HG02610 (cell line): ENCODE results near the gene PARVG.
A peak's percentile ranks its signal among the peaks of the same experiment; 100 is the strongest.

Source experiments
- ATAC-seq: cut with Tn5 transposase; IDR thresholded peaks from one replicate; pipeline ENCODE4 v1.9.1; 2021; ENCODE audit warnings: mild to moderate bottlenecking, moderate library complexity; ENCODE audit not compliant: unreplicated experiment

The PARVG gene

GRCh38 chr22:44179196-44179988 is 1.3 kb upstream of the PARVG start:
- no peak for ATAC-seq

GRCh38 chr22:44179989-44180705 is 578 bp upstream of the PARVG start:
- no peak for ATAC-seq

- no peak for ATAC-seq
Measured at GRCh38 chr22:44181033-44181911, 547 bp downstream of the PARVG start.

GRCh38 chr22:44181912-44182587 is 1.3 kb downstream of the PARVG start:
- ATAC-seq, result no peak

- peak; percentile 34 for ATAC-seq
Measured at GRCh38 chr22:44182588-44183286, 2.0 kb downstream of the PARVG start.

- ATAC-seq, result no peak
Measured at GRCh38 chr22:44183287-44183588, 2.5 kb downstream of the PARVG start.

GRCh38 chr22:44184006-44184405 is 3.3 kb downstream of the PARVG start:
- no peak for ATAC-seq

GRCh38 chr22:44185237-44186120 is 4.8 kb downstream of the PARVG start:
- ATAC-seq, result no peak

GRCh38 chr22:44186121-44186510 is 5.4 kb downstream of the PARVG start:
- ATAC-seq, result no peak

GRCh38 chr22:44186737-44187136 is 6.0 kb downstream of the PARVG start:
- no peak for ATAC-seq

GRCh38 chr22:44187652-44188230 is 7.0 kb downstream of the PARVG start:
- no peak for ATAC-seq

GRCh38 chr22:44188316-44188715 is 7.6 kb downstream of the PARVG start:
- no peak for ATAC-seq

GRCh38 chr22:44188986-44189630 is 8.4 kb downstream of the PARVG start:
- ATAC-seq, result no peak

GRCh38 chr22:44190381-44190976 is 9.8 kb downstream of the PARVG start:
- ATAC-seq, result no peak

- peak; percentile 47 for ATAC-seq
Measured at GRCh38 chr22:44191036-44191454, 10.3 kb downstream of the PARVG start.

- ATAC-seq, result no peak
Measured at GRCh38 chr22:44192098-44192815, 11.5 kb downstream of the PARVG start.

- no peak for ATAC-seq
Measured at GRCh38 chr22:44192816-44193534, 12.2 kb downstream of the PARVG start.
